Transverse colon (tissue), 4 donors: Measurements from ENCODE around the gene H2AZ1. TPM values are rescaled to one million over a fixed set of nuclear protein-coding genes. Genes with fewer than 3 reads are reported as not detected.
A peak's percentile ranks its signal among the peaks of the same experiment; 100 is the strongest.

Experiments
- DNase-seq: peaks from one replicate; pipeline ENCODE4 v3.0.0-alpha.2; 2019
- H3K27ac ChIP-seq, 4 donors: fragments of 200-600 bp; sonication (generic); 2 replicates each; pipeline ENCODE4 v1.5.1; 2016 to 2018; ENCODE audit warnings: inconsistent platforms in 4 of 4
- H3K27me3 ChIP-seq: fragments of 200-600 bp; sonication (generic); 2 replicates; pipeline ENCODE4 v1.5.1; 2017; ENCODE audit warnings: inconsistent platforms
- H3K36me3 ChIP-seq, 4 donors: fragments of 200-600 bp; sonication (generic); 2 replicates each; pipeline ENCODE4 v1.5.1; 2017 to 2019; ENCODE audit warnings: inconsistent platforms in 4 of 4
- H3K4me1 ChIP-seq, 4 donors: fragments of 200-600 bp; sonication (generic); 2 replicates each; pipeline ENCODE4 v1.5.1; 2017 to 2020; ENCODE audit warnings: inconsistent platforms in 4 of 4
- H3K4me3 ChIP-seq, 4 donors: fragments of 200-600 bp; sonication (generic); 1 replicate in 1 of 4; 2 replicates in 3 of 4; pipeline versions ENCODE4 v1.5.1 to v1.6.1; 2017 to 2019; ENCODE audit warnings: inconsistent platforms in 4 of 4
- H3K9me3 ChIP-seq, 2 donors: fragments of 200-600 bp; sonication (generic); 2 replicates each; pipeline ENCODE4 v1.5.1; 2017 to 2019; ENCODE audit warnings: inconsistent platforms in 2 of 2
- CTCF ChIP-seq, 5 experiments: fragments of 200-600 bp in 3 of 5; fragments of 450-650 bp in 2 of 5; sonication (generic) in 3 of 5; IDR thresholded peaks; 1 replicate in 2 of 5; 2 replicates in 3 of 5; pipeline ENCODE4 v1.5.1; 2016 to 2017; ENCODE audit warnings: antibody characterized with exemption in 5 of 5, inconsistent platforms in 3 of 5, mild to moderate bottlenecking in 2 of 5, moderate library complexity in 1 of 5
- EP300 ChIP-seq: sonication (generic); formaldehyde crosslinking; IDR thresholded peaks from one replicate; pipeline ENCODE4 v1.6.1; 2017; ENCODE audit warnings: antibody characterized with exemption, low read depth
- POLR2A ChIP-seq: fragments of 450-650 bp; IDR thresholded peaks from one replicate; pipeline ENCODE4 v1.6.1; 2016; ENCODE audit warnings: antibody characterized with exemption, mild to moderate bottlenecking, moderate library complexity
- POLR2AphosphoS5 ChIP-seq, 3 donors: sonication (generic); formaldehyde crosslinking; IDR thresholded peaks; one replicate each; pipeline ENCODE4 v1.6.1; 2016; ENCODE audit warnings: antibody characterized with exemption in 3 of 3
- WGBS, 2 donors: methylation state at CpG; one replicate each; pipeline ENCODE4 v1.1.5; 2018; ENCODE audit warnings: low coverage in 1 of 2; 5-methylcytosine and 5-hydroxymethylcytosine counted together
- in situ Hi-C, 4 donors: fragments of 200-750 bp; cut with MboI; loops; one replicate each; pipeline versions ENCODE4 v1.15.0 to v1.15.1; 2017; ENCODE audit warnings: low sequenced_read_pairs in 3 of 4, low pct_ligation_motif_present in 1 of 4, low pct_unique_long_range_greater_than_20kb in 1 of 4
- intact Hi-C: fragments of 100-400 bp; cut with DNase I; formaldehyde crosslinking; loops from one replicate; pipeline ENCODE4 v1.15.1; 2023; ENCODE audit warnings: low total_unique reads
- total RNA-seq, 4 donors: library from RNA; depleted of rRNA; stranded (reverse); fragments of >200 nt; gene quantifications; one replicate each; pipeline ENCODE4 v1.1.0, GENCODE V29; 2016

Gene H2AZ1
- 100 to 1,000 TPM in 2 of 4 donors, 10 to 100 TPM in 2; 28.8 to 139 (median 81.5) TPM for total RNA-seq

DNA sequence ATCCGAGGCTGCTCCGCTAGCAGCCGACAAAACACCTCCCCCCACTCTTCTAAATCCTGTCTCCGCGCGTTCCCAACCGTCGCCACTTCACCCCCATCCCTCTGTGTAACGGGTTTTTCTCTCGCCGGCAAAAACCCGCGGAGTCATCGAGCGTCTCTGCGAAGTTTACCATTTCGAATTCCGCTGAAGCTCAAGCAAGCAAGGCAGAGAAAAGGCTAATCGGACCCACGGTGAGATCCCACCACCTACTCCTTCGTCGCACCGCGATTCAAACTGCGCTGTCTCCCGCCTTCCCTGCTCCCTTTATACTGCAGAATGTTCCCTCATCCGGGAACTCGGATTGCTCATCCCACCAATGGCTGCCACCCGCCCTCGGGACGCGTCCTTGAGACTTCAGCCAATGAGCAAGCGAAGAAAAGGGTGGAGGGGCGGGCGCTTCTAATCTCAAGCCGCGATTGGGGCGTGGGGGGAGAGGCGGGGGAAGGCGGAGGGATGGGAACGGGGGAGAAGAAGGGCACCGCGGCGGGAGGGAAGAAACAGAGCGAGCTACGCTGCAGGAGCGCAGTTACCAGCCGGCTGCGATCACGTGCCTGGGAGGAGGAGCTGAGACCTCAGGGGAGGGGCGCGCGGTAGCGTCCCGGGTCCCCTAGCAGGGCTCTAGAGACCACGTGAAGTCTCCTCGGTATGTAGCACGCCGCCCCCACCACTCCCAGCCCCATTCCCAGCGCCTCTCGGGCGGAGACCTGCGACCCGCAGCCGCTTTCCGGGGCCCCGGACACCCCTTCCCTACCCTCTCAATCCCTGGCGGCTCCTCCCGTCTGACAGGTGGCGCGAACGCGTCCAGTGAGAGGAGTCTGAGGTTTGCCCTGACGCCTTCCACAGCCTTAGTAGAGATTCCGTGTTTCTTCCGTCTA is at the start of gene H2AZ1:
Gene H2AZ1, minus strand, starts transcription at position 277 of the 914 bp plus-strand sequence. Its CDS starts 105 bp downstream, at position 172.
- 0% methylated on average over 72 of the region's 76 CpGs; no CpG with 5 or more reads in 1 of the 2 donors for WGBS, 2 donors
- Histone ChIP-seq H3K9me3 (no peaks in the 10 kb centered on the region), H3K36me3 (no peaks in the 10 kb centered on the region), H3K27me3 (no peaks in the 10 kb centered on the region), H3K4me1 (peaks cover 10 to 32% (median 25%) of the 10 kb centered on the region in 4 donors), H3K27ac (peak within 1 kb of the TSS; percentile 94 to 99 (median 97)), H3K4me3 (peak within 1 kb of the TSS; percentile 70 to 86 (median 80))
- TF ChIP-seq CTCF (IDR thresholded peaks at IDR 0.05): no peak
- peak; percentile 98 to 99 (median 99) for TF ChIP-seq POLR2AphosphoS5 (IDR thresholded peaks at IDR 0.05)
- TF ChIP-seq POLR2A: peak; percentile 99
- peak; percentile 99 for DNase-seq
- in situ Hi-C loops: loop anchor here in 3 of 4 donors (10.0 kb wide), 3 partner anchors 55 to 385 kb away; partner anchors contain the start of genes TRMT10A (in 3 of the 3), DAPP1 (in 2 of the 3) and LAMTOR3 (in 1 of the 3)
- intact Hi-C loops: loop anchor here (5.0 kb wide), 3 partner anchors 58 to 1873 kb away; partner anchors contain the start of gene LAMTOR3

DNA sequence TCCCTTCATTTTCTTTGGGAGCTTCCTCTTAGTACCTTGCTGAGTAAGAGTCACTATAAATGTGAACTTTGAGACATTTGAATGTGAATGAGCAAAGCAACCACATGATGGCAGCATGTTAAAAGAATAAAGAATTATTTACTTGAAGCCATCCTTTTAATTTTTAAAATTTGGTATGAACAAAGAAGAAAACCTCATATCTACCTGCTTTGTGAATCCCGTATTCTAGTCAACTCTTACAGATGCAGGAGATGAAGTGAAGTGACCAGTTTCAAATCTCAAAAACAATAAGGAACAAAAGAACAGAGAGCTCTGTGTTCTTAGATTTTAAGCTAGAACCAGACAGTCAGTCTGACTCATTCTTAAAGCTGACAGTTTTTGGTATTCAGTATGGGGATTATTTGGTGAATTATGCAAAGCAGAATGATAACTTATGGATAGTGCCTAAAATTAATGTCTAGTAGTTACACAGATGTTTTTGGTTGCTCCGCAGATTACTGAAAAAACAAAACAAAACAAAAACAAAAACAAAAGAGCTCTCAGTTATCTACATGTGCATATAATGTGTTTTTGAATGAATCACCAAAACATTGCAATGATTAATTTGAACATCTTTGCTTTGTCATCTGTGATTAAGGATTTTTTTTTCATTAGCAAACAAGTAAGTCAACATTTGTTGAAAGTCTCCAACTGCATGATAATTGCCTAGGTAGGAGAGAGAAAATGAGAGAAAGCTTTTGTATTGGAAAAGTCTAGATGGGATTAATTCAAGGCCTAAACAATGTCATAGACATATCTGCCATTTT is 48.2 kb upstream of the H2AZ1 start:
- intact Hi-C loops: no loop called here
- H3K4me1 ChIP-seq: no peaks in the 10 kb centered on the region
- in situ Hi-C loops: no loop called here
- WGBS, 2 donors: 51 to 58% methylated on average over 2 of the region's 2 CpGs
- H3K4me3 ChIP-seq: no peak overlapping the region
- H3K36me3 ChIP-seq: no peaks in the 10 kb centered on the region
- DNase-seq: no peak
- H3K27ac ChIP-seq: no peak overlapping the region
- no peaks in the 10 kb centered on the region for H3K9me3 ChIP-seq
- no peaks in the 10 kb centered on the region for H3K27me3 ChIP-seq
- TF ChIP-seq CTCF (IDR thresholded peaks at IDR 0.05) (peak in 1 of 5 experiments; percentile 13), POLR2AphosphoS5 (IDR thresholded peaks at IDR 0.05) (no peak)

GRCh38 chr4:99991741-99992140 is 41.7 kb upstream of the H2AZ1 start:
- no peaks in the 10 kb centered on the region for H3K27me3 ChIP-seq
- no peaks in the 10 kb centered on the region for H3K36me3 ChIP-seq
- no peaks in the 10 kb centered on the region for H3K9me3 ChIP-seq
- intact Hi-C loops: no loop called here
- DNase-seq: no peak
- H3K4me3 ChIP-seq: no peak overlapping the region
- 53 to 55% methylated on average over 3 of the region's 3 CpGs for WGBS, 2 donors
- H3K4me1 ChIP-seq: no peaks in the 10 kb centered on the region
- in situ Hi-C loops: no loop called here
- H3K27ac ChIP-seq: no peak overlapping the region
- TF ChIP-seq EP300 (no peak), POLR2AphosphoS5 (IDR thresholded peaks at IDR 0.05) (no peak), CTCF (IDR thresholded peaks at IDR 0.05) (no peak), POLR2A (no peak)

GRCh38 chr4:99987681-99988080 is 37.6 kb upstream of the H2AZ1 start:
- H3K27me3 ChIP-seq: no peaks in the 10 kb centered on the region
- H3K36me3 ChIP-seq: no peaks in the 10 kb centered on the region
- H3K4me1 ChIP-seq: no peaks in the 10 kb centered on the region
- no peaks in the 10 kb centered on the region for H3K9me3 ChIP-seq
- H3K4me3 ChIP-seq: no peak overlapping the region
- TF ChIP-seq POLR2AphosphoS5 (IDR thresholded peaks at IDR 0.05) (no peak), EP300 (no peak), CTCF (IDR thresholded peaks at IDR 0.05) (no peak), POLR2A (no peak)
- in situ Hi-C loops (no loop called here), intact Hi-C loops (no loop called here)
- DNase-seq: no peak
- no peak overlapping the region for H3K27ac ChIP-seq
